ENCODE results near the gene CDCA7L.

Gene CDCA7L

DNA sequence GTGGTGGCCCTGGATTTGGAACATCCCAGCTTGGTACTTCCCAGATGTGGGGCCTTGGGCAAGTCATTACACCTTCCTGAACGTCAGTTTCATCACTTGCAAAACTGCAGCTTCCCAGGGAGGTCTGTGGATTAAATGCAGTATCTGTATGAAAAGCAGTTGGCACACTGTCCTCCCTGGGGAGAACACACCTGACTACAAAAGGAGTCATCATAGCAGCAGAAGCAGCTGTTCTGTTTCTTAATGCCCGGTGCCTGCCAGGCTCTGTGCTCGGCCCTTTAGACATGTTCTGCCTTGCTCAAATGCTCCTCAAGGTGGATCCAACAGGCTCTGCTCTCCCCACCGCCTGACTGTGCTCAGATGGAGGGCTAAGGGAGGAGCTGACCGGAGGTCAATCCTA lies 31.0 kb downstream of the CDCA7L start:
- Histone ChIP-seq H3K27ac (replicated peaks) (no peak overlapping the region), H3K27me3 (ENCODE audit: insufficient read depth, poor library complexity, severe bottlenecking) (no peaks in the 10 kb centered on the region), H3K4me3 (replicated peaks; ENCODE audit: insufficient read depth, low read length) (no peak overlapping the region)
- TF ChIP-seq SPI1 (IDR thresholded peaks at IDR 0.05; ENCODE audit: borderline replicate concordance, low read depth) (no peak), POLR2AphosphoS5 (IDR thresholded peaks at IDR 0.05; ENCODE audit: low read depth) (no peak), GABPA (IDR thresholded peaks at IDR 0.05; ENCODE audit: low read depth) (no peak)
- TF ChIP-seq, protein P1, sequence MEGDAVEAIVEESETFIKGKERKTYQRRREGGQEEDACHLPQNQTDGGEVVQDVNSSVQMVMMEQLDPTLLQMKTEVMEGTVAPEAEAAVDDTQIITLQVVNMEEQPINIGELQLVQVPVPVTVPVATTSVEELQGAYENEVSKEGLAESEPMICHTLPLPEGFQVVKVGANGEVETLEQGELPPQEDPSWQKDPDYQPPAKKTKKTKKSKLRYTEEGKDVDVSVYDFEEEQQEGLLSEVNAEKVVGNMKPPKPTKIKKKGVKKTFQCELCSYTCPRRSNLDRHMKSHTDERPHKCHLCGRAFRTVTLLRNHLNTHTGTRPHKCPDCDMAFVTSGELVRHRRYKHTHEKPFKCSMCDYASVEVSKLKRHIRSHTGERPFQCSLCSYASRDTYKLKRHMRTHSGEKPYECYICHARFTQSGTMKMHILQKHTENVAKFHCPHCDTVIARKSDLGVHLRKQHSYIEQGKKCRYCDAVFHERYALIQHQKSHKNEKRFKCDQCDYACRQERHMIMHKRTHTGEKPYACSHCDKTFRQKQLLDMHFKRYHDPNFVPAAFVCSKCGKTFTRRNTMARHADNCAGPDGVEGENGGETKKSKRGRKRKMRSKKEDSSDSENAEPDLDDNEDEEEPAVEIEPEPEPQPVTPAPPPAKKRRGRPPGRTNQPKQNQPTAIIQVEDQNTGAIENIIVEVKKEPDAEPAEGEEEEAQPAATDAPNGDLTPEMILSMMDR (IDR thresholded peaks at IDR 0.05; ENCODE audit: insufficient read depth, low read length), result no peak
- TF ChIP-seq, protein P2, sequence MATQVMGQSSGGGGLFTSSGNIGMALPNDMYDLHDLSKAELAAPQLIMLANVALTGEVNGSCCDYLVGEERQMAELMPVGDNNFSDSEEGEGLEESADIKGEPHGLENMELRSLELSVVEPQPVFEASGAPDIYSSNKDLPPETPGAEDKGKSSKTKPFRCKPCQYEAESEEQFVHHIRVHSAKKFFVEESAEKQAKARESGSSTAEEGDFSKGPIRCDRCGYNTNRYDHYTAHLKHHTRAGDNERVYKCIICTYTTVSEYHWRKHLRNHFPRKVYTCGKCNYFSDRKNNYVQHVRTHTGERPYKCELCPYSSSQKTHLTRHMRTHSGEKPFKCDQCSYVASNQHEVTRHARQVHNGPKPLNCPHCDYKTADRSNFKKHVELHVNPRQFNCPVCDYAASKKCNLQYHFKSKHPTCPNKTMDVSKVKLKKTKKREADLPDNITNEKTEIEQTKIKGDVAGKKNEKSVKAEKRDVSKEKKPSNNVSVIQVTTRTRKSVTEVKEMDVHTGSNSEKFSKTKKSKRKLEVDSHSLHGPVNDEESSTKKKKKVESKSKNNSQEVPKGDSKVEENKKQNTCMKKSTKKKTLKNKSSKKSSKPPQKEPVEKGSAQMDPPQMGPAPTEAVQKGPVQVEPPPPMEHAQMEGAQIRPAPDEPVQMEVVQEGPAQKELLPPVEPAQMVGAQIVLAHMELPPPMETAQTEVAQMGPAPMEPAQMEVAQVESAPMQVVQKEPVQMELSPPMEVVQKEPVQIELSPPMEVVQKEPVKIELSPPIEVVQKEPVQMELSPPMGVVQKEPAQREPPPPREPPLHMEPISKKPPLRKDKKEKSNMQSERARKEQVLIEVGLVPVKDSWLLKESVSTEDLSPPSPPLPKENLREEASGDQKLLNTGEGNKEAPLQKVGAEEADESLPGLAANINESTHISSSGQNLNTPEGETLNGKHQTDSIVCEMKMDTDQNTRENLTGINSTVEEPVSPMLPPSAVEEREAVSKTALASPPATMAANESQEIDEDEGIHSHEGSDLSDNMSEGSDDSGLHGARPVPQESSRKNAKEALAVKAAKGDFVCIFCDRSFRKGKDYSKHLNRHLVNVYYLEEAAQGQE (IDR thresholded peaks at IDR 0.05; ENCODE audit: insufficient replicate concordance, low read depth), result no peak
- no peak for DNase-seq (ENCODE audit: low read depth in 1 of 2, low spot score in 1 of 2)

DNA sequence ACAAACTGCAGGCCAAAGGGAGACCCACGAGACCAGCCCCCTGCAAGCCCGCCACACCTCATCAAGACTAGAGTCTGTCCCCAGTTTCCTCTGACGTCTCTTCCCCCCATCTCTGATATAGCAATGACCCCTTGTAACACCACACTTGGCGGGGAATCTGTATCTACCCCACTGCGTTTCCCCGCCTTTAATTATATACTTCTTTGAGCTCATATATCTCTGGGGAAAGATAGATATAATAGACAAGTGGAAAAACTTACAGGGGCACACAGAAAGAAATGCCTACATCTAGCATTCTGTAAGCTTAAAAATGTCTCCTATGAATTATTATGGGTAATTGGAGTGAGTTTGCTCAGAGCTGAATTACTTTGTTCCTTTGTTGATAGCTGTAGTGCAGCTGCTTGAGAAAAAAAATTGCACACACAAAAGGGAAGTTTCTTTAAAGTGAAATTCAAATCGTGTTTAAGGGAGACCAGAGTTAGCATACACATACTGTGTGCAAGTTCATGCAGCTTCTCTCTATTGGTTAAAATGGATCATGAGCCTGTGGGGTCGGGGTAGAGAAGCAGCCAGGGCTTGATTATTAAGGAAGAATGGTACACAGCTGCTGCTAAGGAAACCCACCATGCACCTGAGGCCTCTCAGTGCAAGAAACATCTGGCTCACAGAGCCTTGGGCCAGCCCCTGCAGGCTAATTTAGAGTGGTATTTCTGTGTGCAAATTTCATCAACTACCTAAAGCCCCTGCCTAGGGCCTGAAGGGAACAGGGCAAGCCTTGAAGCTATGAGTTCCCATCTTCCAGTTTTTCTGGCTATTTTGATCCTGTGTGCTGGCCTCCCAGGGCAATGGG lies 32.5 kb downstream of the CDCA7L start:
- H3K4me3 ChIP-seq (replicated peaks; ENCODE audit: insufficient read depth, low read length), result no peak overlapping the region
- TF ChIP-seq POLR2AphosphoS5 (IDR thresholded peaks at IDR 0.05; ENCODE audit: low read depth), result no peak
- TF ChIP-seq, protein P2 (IDR thresholded peaks at IDR 0.05; ENCODE audit: insufficient replicate concordance, low read depth), result no peak
- no peak for TF ChIP-seq SPI1 (IDR thresholded peaks at IDR 0.05; ENCODE audit: borderline replicate concordance, low read depth)
- TF ChIP-seq, protein P1 (IDR thresholded peaks at IDR 0.05; ENCODE audit: insufficient read depth, low read length), result no peak
- TF ChIP-seq GABPA (IDR thresholded peaks at IDR 0.05; ENCODE audit: low read depth), result no peak
- DNase-seq (ENCODE audit: low read depth in 1 of 2, low spot score in 1 of 2), result no peak
- H3K27me3 ChIP-seq (ENCODE audit: insufficient read depth, poor library complexity, severe bottlenecking), result no peaks in the 10 kb centered on the region
- no peak overlapping the region for H3K27ac ChIP-seq (replicated peaks)

DNA sequence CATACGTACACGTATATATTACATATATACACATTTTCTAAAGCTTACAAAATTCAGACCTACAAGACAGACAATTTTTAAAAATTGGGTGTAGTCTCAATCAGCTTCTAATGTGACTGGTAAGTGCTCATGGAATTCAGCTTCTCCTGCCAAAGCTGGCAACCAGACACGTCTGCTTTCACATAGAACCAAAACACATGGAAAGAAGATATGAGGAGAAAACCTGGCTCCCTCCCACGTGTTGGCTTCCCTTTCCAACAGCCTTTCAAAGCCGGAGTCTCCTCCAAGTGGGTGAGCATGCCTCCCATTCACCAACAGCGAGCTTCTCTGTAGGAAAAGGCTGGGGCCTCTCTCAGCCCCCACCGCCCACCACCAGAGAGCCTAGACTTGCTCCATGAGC lies 33.4 kb downstream of the CDCA7L start:
- DNase-seq (ENCODE audit: low read depth in 1 of 2, low spot score in 1 of 2), result no peak
- Histone ChIP-seq H3K27ac (replicated peaks) (no peak overlapping the region), H3K4me3 (replicated peaks; ENCODE audit: insufficient read depth, low read length) (no peak overlapping the region), H3K27me3 (ENCODE audit: insufficient read depth, poor library complexity, severe bottlenecking) (no peaks in the 10 kb centered on the region)
- TF ChIP-seq, protein P2 (IDR thresholded peaks at IDR 0.05; ENCODE audit: insufficient replicate concordance, low read depth), result no peak
- TF ChIP-seq SPI1 (IDR thresholded peaks at IDR 0.05; ENCODE audit: borderline replicate concordance, low read depth), result no peak
- no peak for TF ChIP-seq GABPA (IDR thresholded peaks at IDR 0.05; ENCODE audit: low read depth)
- TF ChIP-seq, protein P1 (IDR thresholded peaks at IDR 0.05; ENCODE audit: insufficient read depth, low read length), result no peak
- TF ChIP-seq POLR2AphosphoS5 (IDR thresholded peaks at IDR 0.05; ENCODE audit: low read depth), result no peak
